ENCODE data around the gene SAMD4B. TPM values are rescaled to one million over a fixed set of nuclear protein-coding genes. Genes with fewer than 3 reads are reported as not detected.

Gene SAMD4B
- total and polyA plus RNA-seq, 10 of the 15 experiments (the other 5 are each of a cell fraction or from before 2014, with no cell fraction given), result 2.4 to 43.3 (median 23.9) TPM

- TF ChIP-seq ZBTB33 (IDR thresholded peaks at IDR 0.05) (no peak), USF2 (IDR thresholded peaks at IDR 0.05; ENCODE audit: borderline replicate concordance, low read depth, low read length) (no peak), RELB (IDR thresholded peaks at IDR 0.05; ENCODE audit: low read depth) (no peak)
Measured at GRCh38 chr19:39306075-39306474, 36.1 kb upstream of the SAMD4B start (continued).

GRCh38 chr19:39307046-39307821, 35.0 kb upstream of the SAMD4B start:
- Histone ChIP-seq H3K4me1 (ENCODE audit: control insufficient read depth, insufficient read depth, low read length) (no peaks in the 10 kb centered on the region), H4K20me1 (ENCODE audit: control insufficient read depth, insufficient read depth) (0 out of 2 replicates have a peak, but pooled peaks cover 2% of the 10 kb centered on the region), H3K79me2 (ENCODE audit: control insufficient read depth, insufficient read depth, low read length) (no peaks in the 10 kb centered on the region), H3K27ac (ENCODE audit: control insufficient read depth, insufficient read depth) (no peak overlapping the region), H3K9me3 (replicated peaks; ENCODE audit: control insufficient read depth, insufficient read depth, low read length) (no peaks in the 10 kb centered on the region), H3K4me2 (ENCODE audit: control insufficient read depth, insufficient read depth) (no peak overlapping the region), H3K27me3 (replicated peaks in 1 of 2; ENCODE audit: control insufficient read depth in 2 of 2, insufficient read depth in 2 of 2, low read length in 1 of 2) (peaks cover 0 to 2% of the 10 kb centered on the region in 2 experiments; a peak in 1 of 4 replicates), H3K9ac (ENCODE audit: control insufficient read depth, insufficient read depth, low read length) (no peak overlapping the region), H2AFZ (ENCODE audit: control insufficient read depth, low read depth, low read length) (no peak overlapping the region), H3K36me3 (ENCODE audit: control insufficient read depth in 2 of 2, insufficient read depth in 2 of 2, low read length in 1 of 2) (no peaks in the 10 kb centered on the region), H3K4me3 (no peak overlapping the region)
- ATAC-seq (no peak), DNase-seq (ENCODE audit: low read depth, low spot score) (no peak), FAIRE-seq (no peak)
- POLR2A ChIA-PET, result no interaction called here
- RAD21 ChIA-PET (ENCODE audit: unreplicated experiment), result no interaction called here
- SMC1A ChIA-PET (ENCODE audit: uncharacterized antibody, unreplicated experiment), result no interaction called here
- BruUV-seq (replicated peaks), result no TSS peak
- intact Hi-C loops (cut with micrococcal nuclease; ENCODE audit: unreplicated experiment), result no loop called here
- 71% methylated on average over 52 of the region's 71 CpGs for WGBS (ENCODE audit: insufficient coverage, insufficient replicate concordance, low lambda C conversion rate, missing lambda C conversion rate)
- CTCF ChIA-PET, result interaction anchor here (0.6 kb wide), 1 partner anchor 23 kb away, joined by 3 read pairs; no protein-coding TSS in a partner anchor
- in situ Hi-C loops (cut with MboI), result no loop called here
- no peak for TF ChIP-seq JUNB (IDR thresholded peaks at IDR 0.05)
- no peak for TF ChIP-seq TCF12 (IDR thresholded peaks at IDR 0.05; ENCODE audit: low read depth, low read length)
- no peak for TF ChIP-seq SIX5 (IDR thresholded peaks at IDR 0.05; ENCODE audit: low read depth, low read length, severe bottlenecking)
- no peak for TF ChIP-seq HDGF (IDR thresholded peaks at IDR 0.05)
- no peak for TF ChIP-seq BCL11A (IDR thresholded peaks at IDR 0.05; ENCODE audit: low read depth, low read length)
- no peak for TF ChIP-seq ZBTB33 (IDR thresholded peaks at IDR 0.05)
- no peak for TF ChIP-seq KAT2A (conservative IDR thresholded peaks at IDR 0.05; ENCODE audit: control insufficient read depth, low read depth, low read length)
- TF ChIP-seq SPI1 (IDR thresholded peaks at IDR 0.05; ENCODE audit: borderline replicate concordance, insufficient read depth, low read depth, low read length), result no peak
